DOHH2 (cell line): Measurements from ENCODE around the gene SUMO1.

Source experiments
- CTCF ChIP-seq: fragments of 200-600 bp; sonication (generic); IDR thresholded peaks from one replicate; pipeline ENCODE4 v1.5.1; 2014; ENCODE audit warnings: antibody characterized with exemption, mild to moderate bottlenecking, low read depth, low read length; ENCODE audit not compliant: poor library complexity, severe bottlenecking
- EZH2phosphoT487 ChIP-seq: fragments of 200-600 bp; sonication (generic); IDR thresholded peaks from 2 replicates; pipeline ENCODE4 v1.6.1; 2017; ENCODE audit warnings: borderline replicate concordance, mild to moderate bottlenecking, antibody characterized with exemption, low read length, moderate library complexity, mixed read lengths

GRCh38 chr2:202196727-202197126, 41.7 kb downstream of the SUMO1 start:
- no peak for TF ChIP-seq CTCF
- no peak for TF ChIP-seq EZH2phosphoT487
